ENCODE results near the gene SRBD1.

Gene SRBD1

GRCh38 chr2:45571940-45572339, 39.1 kb downstream of the SRBD1 start:
- no peak overlapping the region for H3K4me3 ChIP-seq (ENCODE audit: low read length)
- no peak overlapping the region for H3K27ac ChIP-seq (ENCODE audit: low read length)
- H3K4me2 ChIP-seq (ENCODE audit: low read length): no peak overlapping the region
- H3K9me3 ChIP-seq (ENCODE audit: insufficient read depth, low read length): no peaks in the 10 kb centered on the region
- peaks cover 10% of the 10 kb centered on the region for H3K36me3 ChIP-seq (replicated peaks; ENCODE audit: low read depth, low read length)
- TF ChIP-seq EZH2phosphoT487 (IDR thresholded peaks at IDR 0.05; ENCODE audit: low read depth) (no peak), CTCF (IDR thresholded peaks at IDR 0.05; ENCODE audit: low read depth, low read length) (no peak)
- no peaks in the 10 kb centered on the region; the same call in 1 of the 2 replicates for H3K79me2 ChIP-seq (ENCODE audit: low read length)
- H3K9ac ChIP-seq (ENCODE audit: low read length): no peak overlapping the region
- no peaks in the 10 kb centered on the region for H4K20me1 ChIP-seq (ENCODE audit: insufficient read depth, low read length)
- H3K4me1 ChIP-seq (ENCODE audit: low read length): peaks cover 14% of the 10 kb centered on the region
- H3K27me3 ChIP-seq (ENCODE audit: low read depth, low read length): no peaks in the 10 kb centered on the region
- H2AFZ ChIP-seq (ENCODE audit: low read depth, low read length): no peak overlapping the region

GRCh38 chr2:45570671-45571334, 40.3 kb downstream of the SRBD1 start:
- TF ChIP-seq CTCF (IDR thresholded peaks at IDR 0.05; ENCODE audit: low read depth, low read length): no peak
- TF ChIP-seq EZH2phosphoT487 (IDR thresholded peaks at IDR 0.05; ENCODE audit: low read depth): no peak
- H3K4me1 ChIP-seq (ENCODE audit: low read length): peaks cover 14% of the 10 kb centered on the region
- no peaks in the 10 kb centered on the region for H3K27me3 ChIP-seq (ENCODE audit: low read depth, low read length)
- no peak overlapping the region for H2AFZ ChIP-seq (ENCODE audit: low read depth, low read length)
- H3K9ac ChIP-seq (ENCODE audit: low read length): no peak overlapping the region
- no peak overlapping the region for H3K4me3 ChIP-seq (ENCODE audit: low read length)
- no peaks in the 10 kb centered on the region; the same call in 1 of the 2 replicates for H3K79me2 ChIP-seq (ENCODE audit: low read length)
- H3K27ac ChIP-seq (ENCODE audit: low read length): no peak overlapping the region
- H4K20me1 ChIP-seq (ENCODE audit: insufficient read depth, low read length): no peaks in the 10 kb centered on the region
- peaks cover 10% of the 10 kb centered on the region for H3K36me3 ChIP-seq (replicated peaks; ENCODE audit: low read depth, low read length)
- no peaks in the 10 kb centered on the region for H3K9me3 ChIP-seq (ENCODE audit: insufficient read depth, low read length)
- no peak overlapping the region for H3K4me2 ChIP-seq (ENCODE audit: low read length)

GRCh38 chr2:45568935-45569334, 42.1 kb downstream of the SRBD1 start:
- TF ChIP-seq CTCF (IDR thresholded peaks at IDR 0.05; ENCODE audit: low read depth, low read length): no peak
- no peak for TF ChIP-seq EZH2phosphoT487 (IDR thresholded peaks at IDR 0.05; ENCODE audit: low read depth)
- Histone ChIP-seq H3K4me3 (ENCODE audit: low read length) (no peak overlapping the region), H3K9ac (ENCODE audit: low read length) (no peak overlapping the region), H3K27me3 (ENCODE audit: low read depth, low read length) (no peaks in the 10 kb centered on the region), H4K20me1 (ENCODE audit: insufficient read depth, low read length) (no peaks in the 10 kb centered on the region), H3K27ac (ENCODE audit: low read length) (0 out of 2 replicates have a peak overlapping the region, but pooled peaks have one; percentile 79), H2AFZ (ENCODE audit: low read depth, low read length) (no peak overlapping the region), H3K4me1 (ENCODE audit: low read length) (peaks cover 14% of the 10 kb centered on the region), H3K9me3 (ENCODE audit: insufficient read depth, low read length) (no peaks in the 10 kb centered on the region), H3K36me3 (replicated peaks; ENCODE audit: low read depth, low read length) (peaks cover 4% of the 10 kb centered on the region), H3K79me2 (ENCODE audit: low read length) (no peaks in the 10 kb centered on the region; the same call in 1 of the 2 replicates), H3K4me2 (ENCODE audit: low read length) (no peak overlapping the region)

GRCh38 chr2:45567974-45568789, 42.9 kb downstream of the SRBD1 start:
- peak overlapping the region; percentile 39; the same call in 1 of the 2 replicates for H3K9ac ChIP-seq (ENCODE audit: low read length)
- no peaks in the 10 kb centered on the region for H3K9me3 ChIP-seq (ENCODE audit: insufficient read depth, low read length)
- TF ChIP-seq CTCF (IDR thresholded peaks at IDR 0.05; ENCODE audit: low read depth, low read length): no peak
- no peak for TF ChIP-seq EZH2phosphoT487 (IDR thresholded peaks at IDR 0.05; ENCODE audit: low read depth)
- H3K4me3 ChIP-seq (ENCODE audit: low read length): peak overlapping the region; percentile 73
- H3K4me1 ChIP-seq (ENCODE audit: low read length): peaks cover 14% of the 10 kb centered on the region
- H3K27ac ChIP-seq (ENCODE audit: low read length): peak overlapping the region; percentile 79
- no peaks in the 10 kb centered on the region; the same call in 1 of the 2 replicates for H3K79me2 ChIP-seq (ENCODE audit: low read length)
- no peaks in the 10 kb centered on the region for H4K20me1 ChIP-seq (ENCODE audit: insufficient read depth, low read length)
- no peaks in the 10 kb centered on the region for H3K27me3 ChIP-seq (ENCODE audit: low read depth, low read length)
- peak overlapping the region; percentile 73 for H3K4me2 ChIP-seq (ENCODE audit: low read length)
- peaks cover 4% of the 10 kb centered on the region for H3K36me3 ChIP-seq (replicated peaks; ENCODE audit: low read depth, low read length)
- peak overlapping the region; percentile 78 for H2AFZ ChIP-seq (ENCODE audit: low read depth, low read length)

All from OCI-LY3 (cell line).